ENCODE measurements around the gene OPCML. TPM values are rescaled to one million over a fixed set of nuclear protein-coding genes. Genes with fewer than 3 reads are reported as not detected.

The OPCML gene
- polyA plus RNA-seq, 1 donor (not counting 4 experiments of a cell fraction or from before 2014, with no cell fraction given) = 0.04 TPM

GRCh38 chr11:133258751-133259150 lies 273.6 kb downstream of the OPCML start:
- no peak for FAIRE-seq
- no peak overlapping the region for H3K27ac ChIP-seq (ENCODE audit: control insufficient read depth, insufficient read depth, low read length)
- H3K4me1 ChIP-seq (ENCODE audit: control insufficient read depth, extremely low read depth, insufficient read depth, low read length) = no peaks in the 10 kb centered on the region
- H3K79me2 ChIP-seq (ENCODE audit: control insufficient read depth, insufficient read depth, low read length) = no peaks in the 10 kb centered on the region
- H3K27me3 ChIP-seq (ENCODE audit: control insufficient read depth, extremely low read depth, insufficient read depth, low read length) = no peaks in the 10 kb centered on the region
- H3K4me2 ChIP-seq (ENCODE audit: control insufficient read depth, extremely low read depth, insufficient read depth, low read depth, low read length) = no peak overlapping the region
- DNase-seq (ENCODE audit: low read depth, low spot score) = no peak
- H3K9me1 ChIP-seq (ENCODE audit: control insufficient read depth, extremely low read depth, insufficient read depth, low read length) = no peaks in the 10 kb centered on the region
- no peak overlapping the region for H3K4me3 ChIP-seq (ENCODE audit: control insufficient read depth in 2 of 3, extremely low read depth in 1 of 3, insufficient read depth in 2 of 3, low read depth in 1 of 3, low read length in 3 of 3)
- H4K20me1 ChIP-seq (ENCODE audit: control insufficient read depth, extremely low read depth, insufficient read depth, low read length) = no peaks in the 10 kb centered on the region
- peaks cover 5% of the 10 kb centered on the region for H3K9me3 ChIP-seq (ENCODE audit: control insufficient read depth, low read depth, low read length)
- no peak overlapping the region for H3K9ac ChIP-seq (ENCODE audit: control insufficient read depth, extremely low read depth, insufficient read depth, low read length)
- H2AFZ ChIP-seq (ENCODE audit: control insufficient read depth, low read length) = no peak overlapping the region
- dilution Hi-C loops (cut with MboI; ENCODE audit: extremely low pct_ligation_motif_present, low sequenced_read_pairs) = no loop called here
- no peaks in the 10 kb centered on the region for H3K36me3 ChIP-seq (ENCODE audit: control insufficient read depth in 2 of 2, extremely low read depth in 1 of 2, insufficient read depth in 2 of 2, low read length in 2 of 2)
- TF ChIP-seq EZH2 (IDR thresholded peaks at IDR 0.05; ENCODE audit: low read length) (no peak), CTCF (optimal IDR thresholded peaks at IDR 0.05 in 1 of 3, IDR thresholded peaks at IDR 0.05 in 1 of 3, conservative IDR thresholded peaks at IDR 0.05 in 1 of 3; ENCODE audit: extremely low read depth in 1 of 3, insufficient read depth in 2 of 3, low read length in 3 of 3) (no peak)

- H3K4me3 ChIP-seq (ENCODE audit: control insufficient read depth in 2 of 3, extremely low read depth in 1 of 3, insufficient read depth in 2 of 3, low read depth in 1 of 3, low read length in 3 of 3) = no peak overlapping the region
- no peak overlapping the region for H3K4me2 ChIP-seq (ENCODE audit: control insufficient read depth, extremely low read depth, insufficient read depth, low read depth, low read length)
- H3K9me3 ChIP-seq (ENCODE audit: control insufficient read depth, low read depth, low read length) = no peaks in the 10 kb centered on the region
- H3K27ac ChIP-seq (ENCODE audit: control insufficient read depth, insufficient read depth, low read length) = no peak overlapping the region
- dilution Hi-C loops (cut with MboI; ENCODE audit: extremely low pct_ligation_motif_present, low sequenced_read_pairs) = no loop called here
- TF ChIP-seq CTCF (optimal IDR thresholded peaks at IDR 0.05 in 1 of 3, IDR thresholded peaks at IDR 0.05 in 1 of 3, conservative IDR thresholded peaks at IDR 0.05 in 1 of 3; ENCODE audit: extremely low read depth in 1 of 3, insufficient read depth in 2 of 3, low read length in 3 of 3) (no peak), EZH2 (IDR thresholded peaks at IDR 0.05; ENCODE audit: low read length) (no peak)
- H4K20me1 ChIP-seq (ENCODE audit: control insufficient read depth, extremely low read depth, insufficient read depth, low read length) = no peaks in the 10 kb centered on the region
- FAIRE-seq = no peak
- H3K9ac ChIP-seq (ENCODE audit: control insufficient read depth, extremely low read depth, insufficient read depth, low read length) = no peak overlapping the region
- no peak overlapping the region for H2AFZ ChIP-seq (ENCODE audit: control insufficient read depth, low read length)
- no peaks in the 10 kb centered on the region for H3K36me3 ChIP-seq (ENCODE audit: control insufficient read depth in 2 of 2, extremely low read depth in 1 of 2, insufficient read depth in 2 of 2, low read length in 2 of 2)
- no peak for DNase-seq (ENCODE audit: low read depth, low spot score)
- H3K27me3 ChIP-seq (ENCODE audit: control insufficient read depth, extremely low read depth, insufficient read depth, low read length) = no peaks in the 10 kb centered on the region
- H3K4me1 ChIP-seq (ENCODE audit: control insufficient read depth, extremely low read depth, insufficient read depth, low read length) = no peaks in the 10 kb centered on the region
- no peaks in the 10 kb centered on the region for H3K9me1 ChIP-seq (ENCODE audit: control insufficient read depth, extremely low read depth, insufficient read depth, low read length)
- no peaks in the 10 kb centered on the region for H3K79me2 ChIP-seq (ENCODE audit: control insufficient read depth, insufficient read depth, low read length)
Measured at GRCh38 chr11:133254601-133255000, 277.7 kb downstream of the OPCML start.

Measured in keratinocyte (primary cell).